Neuronal stem cell (in vitro differentiated cells): Measurements from ENCODE around the gene TMEM129.

Experiments
- DNase-seq: peaks from one replicate; pipeline ENCODE4 v3.0.0-alpha.2; 2013; ENCODE audit warnings: low spot score
- H2AFZ ChIP-seq: one replicate; pipeline ENCODE4 v1.6.1; 2013; ENCODE audit warnings: mild to moderate bottlenecking, low read length, inconsistent platforms
- H2AK5ac ChIP-seq: 2 replicates; pipeline ENCODE4 v1.6.1; 2013; ENCODE audit warnings: low read depth, mild to moderate bottlenecking, inconsistent platforms, low read length, moderate library complexity, mixed read lengths
- H2BK120ac ChIP-seq: 2 replicates; pipeline ENCODE4 v1.6.1; 2013; ENCODE audit warnings: low read depth, mild to moderate bottlenecking, inconsistent platforms, low read length, moderate library complexity, mixed read lengths
- H2BK12ac ChIP-seq: one replicate; pipeline ENCODE4 v1.6.1; 2013; ENCODE audit warnings: low read length, inconsistent platforms
- H2BK15ac ChIP-seq: 2 replicates; pipeline ENCODE4 v1.6.1; 2013; ENCODE audit warnings: mild to moderate bottlenecking, low read length, inconsistent platforms, mixed read lengths
- H2BK5ac ChIP-seq: one replicate; pipeline ENCODE4 v1.6.1; 2013; ENCODE audit warnings: inconsistent platforms, mild to moderate bottlenecking, low read length, moderate library complexity
- H3K14ac ChIP-seq: one replicate; pipeline ENCODE4 v1.6.1; 2013; ENCODE audit warnings: low read length, inconsistent platforms
- H3K18ac ChIP-seq: 2 replicates; pipeline ENCODE4 v1.6.1; 2013; ENCODE audit warnings: low read length, inconsistent platforms
- H3K23ac ChIP-seq: 2 replicates; pipeline ENCODE4 v1.6.1; 2013; ENCODE audit warnings: low read depth, mild to moderate bottlenecking, mixed read lengths, low read length, inconsistent platforms; ENCODE audit not compliant: poor library complexity
- H3K27ac ChIP-seq: replicated peaks from 3 replicates; pipeline ENCODE4 v1.5.1; 2013; ENCODE audit warnings: low read length, inconsistent platforms
- H3K27me3 ChIP-seq, 3 experiments: 2 replicates each; pipeline ENCODE4 v1.6.1; 2013; ENCODE audit warnings: low read length in 3 of 3, mild to moderate bottlenecking in 2 of 3, inconsistent platforms in 1 of 3, low read depth in 1 of 3, mixed read lengths in 1 of 3, moderate library complexity in 1 of 3; ENCODE audit not compliant: control insufficient read depth in 3 of 3, insufficient read depth in 3 of 3
- H3K36me3 ChIP-seq, 2 donors: replicated peaks in 1 of 2; 2 replicates each; pipeline ENCODE4 v1.6.1; 2013; ENCODE audit warnings: low read length in 2 of 2; ENCODE audit not compliant: control insufficient read depth in 2 of 2, insufficient read depth in 2 of 2
- H3K4ac ChIP-seq: 2 replicates; pipeline ENCODE4 v1.6.1; 2013; ENCODE audit warnings: inconsistent platforms, mild to moderate bottlenecking, low read length, moderate library complexity
- H3K4me1 ChIP-seq, 2 donors: 1 replicate in 1 of 2; 2 replicates in 1 of 2; pipeline ENCODE4 v1.6.1; 2013; ENCODE audit warnings: low read length in 2 of 2, low read depth in 1 of 2; ENCODE audit not compliant: control insufficient read depth in 2 of 2, insufficient read depth in 1 of 2
- H3K4me2 ChIP-seq: one replicate; pipeline ENCODE4 v1.6.1; 2013; ENCODE audit warnings: mild to moderate bottlenecking, low read length, inconsistent platforms; ENCODE audit not compliant: insufficient read depth, poor library complexity, severe bottlenecking
- H3K4me3 ChIP-seq, 2 donors: 2 replicates each; pipeline ENCODE4 v1.5.1; 2013; ENCODE audit warnings: low read length in 2 of 2, mild to moderate bottlenecking in 2 of 2, inconsistent platforms in 1 of 2, moderate library complexity in 1 of 2
- H3K79me1 ChIP-seq: one replicate; pipeline ENCODE4 v1.6.1; 2013; ENCODE audit warnings: low read depth, mild to moderate bottlenecking, inconsistent platforms, low read length, moderate library complexity
- H3K9ac ChIP-seq: one replicate; pipeline ENCODE4 v1.6.1; 2013; ENCODE audit warnings: mild to moderate bottlenecking, low read depth, low read length, inconsistent platforms; ENCODE audit not compliant: poor library complexity
- H3K9me3 ChIP-seq, 2 donors: replicated peaks in 1 of 2; 2 replicates each; pipeline versions ENCODE3 to v1.6.1; 2013; ENCODE audit warnings: low read length in 2 of 2, mild to moderate bottlenecking in 2 of 2, inconsistent platforms in 1 of 2, low read depth in 1 of 2, mixed read lengths in 1 of 2, moderate library complexity in 1 of 2; ENCODE audit not compliant: control insufficient read depth in 2 of 2, insufficient read depth in 1 of 2
- H4K8ac ChIP-seq: one replicate; pipeline ENCODE4 v1.6.1; 2013; ENCODE audit warnings: low read depth, mild to moderate bottlenecking, inconsistent platforms, low read length, moderate library complexity
- H4K91ac ChIP-seq: one replicate; pipeline ENCODE4 v1.6.1; 2013; ENCODE audit warnings: low read length, low read depth, mild to moderate bottlenecking, inconsistent platforms; ENCODE audit not compliant: poor library complexity
- WGBS, 2 donors: extraction: QIAGEN DNeasy Blood & Tissue Kit; methylation state at CpG; one replicate each; pipeline ENCODE4 v1.1.7; 2013; ENCODE audit warnings: missing lambda C conversion rate in 2 of 2, mixed read lengths in 1 of 2; ENCODE audit not compliant: insufficient read length in 2 of 2, insufficient replicate concordance in 1 of 2; ENCODE audit errors: extremely low coverage in 2 of 2; 5-methylcytosine and 5-hydroxymethylcytosine counted together

Gene TMEM129

GRCh38 chr4:1727117-1728031 lies 6.3 kb upstream of the TMEM129 start:
- WGBS, 2 donors: no CpG with 5 or more reads among the region's 18 CpGs
- Histone ChIP-seq H3K79me1 (peaks cover 26% of the 10 kb centered on the region), H3K9ac (no peak overlapping the region), H4K91ac (no peak overlapping the region), H3K9me3 (no peaks in the 10 kb centered on the region), H3K23ac (no peak overlapping the region), H3K4me1 (peaks cover 8 to 9% of the 10 kb centered on the region in 2 donors), H3K4me3 (no peak overlapping the region), H3K14ac (no peak overlapping the region), H3K4ac (no peak overlapping the region), H3K36me3 (peaks cover 74 to 98% of the 10 kb centered on the region in 2 donors), H2BK5ac (no peak overlapping the region), H2AFZ (no peak overlapping the region), H2AK5ac (no peak overlapping the region), H3K4me2 (no peak overlapping the region), H2BK120ac (no peak overlapping the region), H3K18ac (no peak overlapping the region), H2BK12ac (no peak overlapping the region), H3K27me3 (no peaks in the 10 kb centered on the region), H4K8ac (no peak overlapping the region), H2BK15ac (no peak overlapping the region), H3K27ac (no peak overlapping the region)
- DNase-seq: no peak

- Histone ChIP-seq H4K8ac (no peak overlapping the region), H3K27me3 (no peaks in the 10 kb centered on the region), H3K27ac (no peak overlapping the region), H3K4me3 (no peak overlapping the region), H2AFZ (peak overlapping the region; percentile 39), H3K79me1 (peaks cover 33% of the 10 kb centered on the region), H2AK5ac (peak overlapping the region; percentile 86), H2BK5ac (peak overlapping the region; percentile 30), H3K14ac (no peak overlapping the region), H3K9ac (peak overlapping the region; percentile 83), H4K91ac (no peak overlapping the region), H3K23ac (peak overlapping the region; percentile 59), H3K4me1 (peaks cover 9 to 11% of the 10 kb centered on the region in 2 donors), H3K4me2 (no peak overlapping the region), H2BK120ac (no peak overlapping the region), H3K9me3 (no peaks in the 10 kb centered on the region), H2BK12ac (peak overlapping the region; percentile 60), H3K4ac (no peak overlapping the region), H2BK15ac (no peak overlapping the region), H3K36me3 (peaks cover 68 to 89% of the 10 kb centered on the region in 2 donors), H3K18ac (peak overlapping the region; percentile 42)
- DNase-seq: peak; percentile 87
- no CpG with 5 or more reads among the region's 17 CpGs for WGBS, 2 donors
These were observed 5.2 kb upstream of the TMEM129 start for GRCh38 chr4:1726146-1726934.

GRCh38 chr4:1725521-1725920 lies 4.4 kb upstream of the TMEM129 start:
- H3K9ac ChIP-seq: no peak overlapping the region
- H3K14ac ChIP-seq: peak overlapping the region; percentile 6
- no peak overlapping the region for H3K18ac ChIP-seq
- peaks cover 28% of the 10 kb centered on the region for H3K79me1 ChIP-seq
- peak overlapping the region; percentile 58 for H2BK12ac ChIP-seq
- peak overlapping the region; percentile 86 for H2AK5ac ChIP-seq
- no peak overlapping the region for H2AFZ ChIP-seq
- H4K8ac ChIP-seq: no peak overlapping the region
- H2BK120ac ChIP-seq: no peak overlapping the region
- H3K4me2 ChIP-seq: no peak overlapping the region
- no peak overlapping the region for H4K91ac ChIP-seq
- WGBS, 2 donors: no CpG with 5 or more reads among the region's 10 CpGs
- peak overlapping the region; percentile 30 for H2BK5ac ChIP-seq
- no peak overlapping the region for H2BK15ac ChIP-seq
- DNase-seq: no peak
- H3K4ac ChIP-seq: peak overlapping the region; percentile 27
- no peak overlapping the region for H3K27ac ChIP-seq
- no peak overlapping the region for H3K4me3 ChIP-seq
- H3K23ac ChIP-seq: no peak overlapping the region
- H3K4me1 ChIP-seq: peaks cover 9 to 11% of the 10 kb centered on the region in 2 donors
- H3K27me3 ChIP-seq: no peaks in the 10 kb centered on the region
- H3K9me3 ChIP-seq: no peaks in the 10 kb centered on the region
- H3K36me3 ChIP-seq: peaks cover 60 to 80% of the 10 kb centered on the region in 2 donors
